HepG2 (cell line): ENCODE data around the gene KRTAP26-1.

Source experiments
- ZNF280D ChIP-seq: sonication (generic); formaldehyde crosslinking; IDR thresholded peaks from 2 replicates; pipeline ENCODE4 v1.5.1; 2020; ENCODE audit warnings: mild to moderate bottlenecking, missing genetic modification reagents
- ZNF781 ChIP-seq: sonication (generic); formaldehyde crosslinking; IDR thresholded peaks from 2 replicates; pipeline ENCODE4 v1.5.1; 2020; ENCODE audit warnings: borderline replicate concordance, mild to moderate bottlenecking, missing genetic modification reagents; ENCODE audit errors: not compliant biosample characterization

DNA sequence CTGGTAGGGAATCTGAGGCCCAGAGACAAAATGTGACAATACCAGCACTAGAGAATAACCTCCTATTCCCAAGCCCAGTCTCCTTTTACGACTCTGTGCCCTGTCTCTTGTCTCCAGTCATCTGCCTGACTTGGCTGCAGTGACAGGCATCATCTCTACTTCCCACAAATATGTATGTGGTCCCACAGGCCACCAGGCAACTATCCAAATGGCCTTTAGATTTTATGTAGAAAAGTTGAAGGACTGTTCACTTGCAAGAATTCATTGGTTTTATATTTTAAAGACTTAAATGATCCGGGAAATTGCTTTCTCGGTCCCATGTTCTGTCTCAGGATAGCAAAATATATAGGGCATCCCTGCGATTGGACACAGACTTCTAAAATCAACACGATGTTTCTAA, 49.0 kb downstream of the KRTAP26-1 start:
- no peak for TF ChIP-seq ZNF280D (CRISPR knock-in tag)
- TF ChIP-seq ZNF781 (CRISPR knock-in tag): no peak
